H9 (cell line): ENCODE results near the gene TSNAXIP1. TPM values are rescaled to one million over a fixed set of nuclear protein-coding genes. Genes with fewer than 3 reads are reported as not detected.

Experiments used
- DNase-seq: peaks from one replicate; pipeline ENCODE4 v3.0.0-alpha.2; 2017
- H2AFZ ChIP-seq: one replicate; pipeline ENCODE4 v1.6.1; 2013; ENCODE audit warnings: mild to moderate bottlenecking, low read length, control low read depth, moderate library complexity
- H2AK5ac ChIP-seq: 2 replicates; pipeline ENCODE4 v1.6.1; 2013; ENCODE audit warnings: low read length, control low read depth, mixed read lengths; ENCODE audit not compliant: insufficient read length
- H2BK120ac ChIP-seq: one replicate; pipeline ENCODE4 v1.6.1; 2013; ENCODE audit warnings: low read depth, mild to moderate bottlenecking, low read length, control low read depth, inconsistent platforms; ENCODE audit not compliant: poor library complexity, severe bottlenecking
- H2BK12ac ChIP-seq: 2 replicates; pipeline ENCODE4 v1.6.1; 2013; ENCODE audit warnings: low read length, control low read depth, mixed read lengths, low read depth; ENCODE audit not compliant: insufficient read length
- H2BK15ac ChIP-seq: 2 replicates; pipeline ENCODE4 v1.6.1; 2013; ENCODE audit warnings: low read depth, low read length, control low read depth
- H2BK20ac ChIP-seq: one replicate; pipeline ENCODE4 v1.6.1; 2013; ENCODE audit warnings: low read depth, mild to moderate bottlenecking, low read length, control low read depth, inconsistent platforms; ENCODE audit not compliant: poor library complexity, severe bottlenecking
- H2BK5ac ChIP-seq: 2 replicates; pipeline ENCODE4 v1.6.1; 2013; ENCODE audit warnings: low read length, control low read depth, mixed read lengths; ENCODE audit not compliant: insufficient read length
- H3K14ac ChIP-seq: 2 replicates; pipeline ENCODE4 v1.6.1; 2013; ENCODE audit warnings: low read length, control low read depth; ENCODE audit not compliant: insufficient read depth
- H3K18ac ChIP-seq: 2 replicates; pipeline ENCODE4 v1.6.1; 2013; ENCODE audit warnings: low read depth, mild to moderate bottlenecking, mixed read lengths, low read length, control low read depth; ENCODE audit not compliant: insufficient read length
- H3K23ac ChIP-seq: 2 replicates; pipeline ENCODE4 v1.6.1; 2013; ENCODE audit warnings: low read length, control low read depth, mixed read lengths, low read depth; ENCODE audit not compliant: insufficient read length
- H3K23me2 ChIP-seq: 2 replicates; pipeline ENCODE4 v1.6.1; 2013; ENCODE audit warnings: low read depth, mild to moderate bottlenecking, mixed read lengths, low read length, control low read depth; ENCODE audit not compliant: insufficient read length, poor library complexity, severe bottlenecking
- H3K27ac ChIP-seq: 2 replicates; pipeline ENCODE4 v1.5.1; 2013; ENCODE audit warnings: low read length, control low read depth, mixed read lengths, low read depth; ENCODE audit not compliant: insufficient read length
- H3K27me3 ChIP-seq: 2 replicates; pipeline ENCODE4 v1.6.1; 2013; ENCODE audit warnings: low read length, control low read depth, inconsistent platforms; ENCODE audit not compliant: insufficient read depth
- H3K4ac ChIP-seq: 2 replicates; pipeline ENCODE4 v1.6.1; 2013; ENCODE audit warnings: low read depth, mild to moderate bottlenecking, control low read depth, inconsistent platforms, low read length, moderate library complexity
- H3K4me1 ChIP-seq: 2 replicates; pipeline ENCODE4 v1.6.1; 2013; ENCODE audit warnings: low read length, control low read depth, inconsistent platforms; ENCODE audit not compliant: insufficient read depth
- H3K4me2 ChIP-seq: 2 replicates; pipeline ENCODE4 v1.6.1; 2013; ENCODE audit warnings: low read length, control low read depth, mixed read lengths; ENCODE audit not compliant: insufficient read length, insufficient read depth
- H3K56ac ChIP-seq: 2 replicates; pipeline ENCODE4 v1.6.1; 2013; ENCODE audit warnings: low read depth, mild to moderate bottlenecking, mixed read lengths, low read length, control low read depth; ENCODE audit not compliant: insufficient read length
- H3K79me1 ChIP-seq: 2 replicates; pipeline ENCODE4 v1.6.1; 2013; ENCODE audit warnings: low read depth, mild to moderate bottlenecking, moderate library complexity, low read length, control low read depth, inconsistent platforms; ENCODE audit not compliant: insufficient read depth, poor library complexity, severe bottlenecking
- H3K79me2 ChIP-seq: 2 replicates; pipeline ENCODE4 v1.6.1; 2013; ENCODE audit warnings: low read length, control low read depth, inconsistent platforms; ENCODE audit not compliant: insufficient read depth
- H3K9ac ChIP-seq: 2 replicates; pipeline ENCODE4 v1.6.1; 2013; ENCODE audit warnings: low read length, control low read depth, mixed read lengths; ENCODE audit not compliant: insufficient read length; ENCODE audit errors: extremely low read depth
- H3K9me3 ChIP-seq: one replicate; pipeline ENCODE4 v1.6.1; 2013; ENCODE audit warnings: low read depth, low read length, inconsistent platforms; ENCODE audit not compliant: control insufficient read depth
- H3T11ph ChIP-seq: one replicate; pipeline ENCODE4 v1.6.1; 2013; ENCODE audit warnings: mild to moderate bottlenecking, low read length, control low read depth, inconsistent platforms
- H4K20me1 ChIP-seq: one replicate; pipeline ENCODE4 v1.6.1; 2013; ENCODE audit not compliant: control insufficient read depth, insufficient read length, insufficient read depth
- H4K5ac ChIP-seq: 2 replicates; pipeline ENCODE4 v1.6.1; 2013; ENCODE audit warnings: low read depth, mild to moderate bottlenecking, mixed read lengths, low read length, control low read depth; ENCODE audit not compliant: insufficient read length
- H4K8ac ChIP-seq: replicated peaks from 2 replicates; pipeline ENCODE4 v1.6.1; 2013; ENCODE audit warnings: low read length, control low read depth, mixed read lengths, low read depth; ENCODE audit not compliant: insufficient read length
- H4K91ac ChIP-seq: 2 replicates; pipeline ENCODE4 v1.6.1; 2013; ENCODE audit warnings: low read depth, mild to moderate bottlenecking, moderate library complexity, mixed read lengths, low read length, control low read depth; ENCODE audit not compliant: insufficient read length
- H3K27ac Mint-ChIP-seq, 3 experiments: 2 replicates in 2 of 3; 3 replicates in 1 of 3; pipeline ENCODE4 v1.8.0; 2020 to 2021; ENCODE audit warnings: mixed read lengths in 3 of 3, mild to moderate bottlenecking in 1 of 3, moderate library complexity in 1 of 3
- H3K27me3 Mint-ChIP-seq: 2 replicates; pipeline ENCODE4 v1.8.0; 2021; ENCODE audit warnings: low read depth, mild to moderate bottlenecking, moderate library complexity, mixed read lengths
- H3K36me3 Mint-ChIP-seq, 3 experiments: 2 replicates in 2 of 3; 3 replicates in 1 of 3; pipeline ENCODE4 v1.8.0; 2020 to 2021; ENCODE audit warnings: low read depth in 3 of 3, mixed read lengths in 3 of 3; ENCODE audit not compliant: insufficient read depth in 1 of 3
- H3K4me1 Mint-ChIP-seq, 2 experiments: 2 replicates each; pipeline ENCODE4 v1.8.0; 2020; ENCODE audit warnings: mixed read lengths in 2 of 2
- H3K4me3 Mint-ChIP-seq, 2 experiments: 2 replicates in 1 of 2; 3 replicates in 1 of 2; pipeline ENCODE4 v1.8.0; 2020 to 2021; ENCODE audit warnings: mild to moderate bottlenecking in 2 of 2, mixed read lengths in 2 of 2, moderate library complexity in 1 of 2
- H3K9me3 Mint-ChIP-seq, 2 experiments: 2 replicates in 1 of 2; 3 replicates in 1 of 2; pipeline ENCODE4 v1.8.0; 2020; ENCODE audit warnings: mild to moderate bottlenecking in 2 of 2, mixed read lengths in 2 of 2, moderate library complexity in 1 of 2
- WGBS: extraction: QIAGEN DNeasy Blood & Tissue Kit; methylation state at CpG from one replicate; pipeline ENCODE4 v1.1.7; 2013; ENCODE audit warnings: missing lambda C conversion rate, low lambda C conversion rate, mixed read lengths; ENCODE audit not compliant: insufficient read length; ENCODE audit errors: extremely low coverage; 5-methylcytosine and 5-hydroxymethylcytosine counted together
- total RNA-seq: library from RNA; stranded (reverse); gene quantifications from 2 replicates; pipeline ENCODE4 v1.2.1, GENCODE V29; 2021
- TF ChIP-seq, protein P1 (sequence below): fragments of 200-600 bp; sonication (generic); conservative IDR thresholded peaks from 3 replicates; pipeline ENCODE4 v1.8.0; 2021; ENCODE audit warnings: antibody characterized with exemption, mild to moderate bottlenecking

The TSNAXIP1 gene
- total RNA-seq, 1 experiment from 2014 or later: 1.3 TPM

DNA sequence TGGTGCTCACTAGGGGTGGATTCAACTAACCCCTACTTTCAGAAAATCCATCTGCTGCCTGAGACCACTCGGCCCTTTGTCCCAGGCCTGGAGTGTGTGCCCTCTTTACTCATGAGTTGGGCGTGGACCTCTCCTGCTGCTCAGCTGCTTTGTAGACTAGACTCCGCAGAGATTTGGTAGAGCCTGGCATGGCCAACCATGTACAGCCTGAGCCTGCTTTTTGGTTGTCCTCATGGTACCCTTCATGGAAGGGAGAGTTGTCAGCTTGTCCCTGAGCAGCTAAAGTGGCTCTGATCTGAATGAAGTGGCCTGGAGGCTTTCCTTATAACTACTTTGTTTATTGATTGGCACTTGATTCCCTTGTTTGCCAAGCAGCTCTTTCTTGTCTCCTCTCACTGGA is 67.7 kb downstream of the TSNAXIP1 start:
- no peaks in the 10 kb centered on the region for H3K9me3 Mint-ChIP-seq
- Histone ChIP-seq H3K9ac (no peak overlapping the region), H2BK12ac (no peak overlapping the region), H3K56ac (no peak overlapping the region), H3K4me1 (no peaks in the 10 kb centered on the region; the same call in 1 of the 2 replicates), H3K23ac (no peak overlapping the region), H2BK5ac (no peak overlapping the region), H3K27me3 (no peaks in the 10 kb centered on the region), H3K18ac (no peak overlapping the region), H2AK5ac (no peak overlapping the region), H2AFZ (no peak overlapping the region), H3K79me2 (peaks cover 2% of the 10 kb centered on the region; the same call in 1 of the 2 replicates), H3K9me3 (no peaks in the 10 kb centered on the region), H4K8ac (no peak overlapping the region), H2BK120ac (no peak overlapping the region), H3K4me2 (no peak overlapping the region), H3K23me2 (peaks cover 13% of the 10 kb centered on the region), H2BK15ac (no peak overlapping the region), H4K91ac (no peak overlapping the region), H4K5ac (no peak overlapping the region), H3K27ac (no peak overlapping the region), H3K14ac (no peak overlapping the region), H4K20me1 (no peaks in the 10 kb centered on the region), H3K79me1 (no peaks in the 10 kb centered on the region), H2BK20ac (no peak overlapping the region), H3T11ph (no peak overlapping the region), H3K4ac (no peak overlapping the region)
- H3K4me1 Mint-ChIP-seq: peaks cover 11 to 13% of the 10 kb centered on the region in 2 experiments
- TF ChIP-seq, protein P1, sequence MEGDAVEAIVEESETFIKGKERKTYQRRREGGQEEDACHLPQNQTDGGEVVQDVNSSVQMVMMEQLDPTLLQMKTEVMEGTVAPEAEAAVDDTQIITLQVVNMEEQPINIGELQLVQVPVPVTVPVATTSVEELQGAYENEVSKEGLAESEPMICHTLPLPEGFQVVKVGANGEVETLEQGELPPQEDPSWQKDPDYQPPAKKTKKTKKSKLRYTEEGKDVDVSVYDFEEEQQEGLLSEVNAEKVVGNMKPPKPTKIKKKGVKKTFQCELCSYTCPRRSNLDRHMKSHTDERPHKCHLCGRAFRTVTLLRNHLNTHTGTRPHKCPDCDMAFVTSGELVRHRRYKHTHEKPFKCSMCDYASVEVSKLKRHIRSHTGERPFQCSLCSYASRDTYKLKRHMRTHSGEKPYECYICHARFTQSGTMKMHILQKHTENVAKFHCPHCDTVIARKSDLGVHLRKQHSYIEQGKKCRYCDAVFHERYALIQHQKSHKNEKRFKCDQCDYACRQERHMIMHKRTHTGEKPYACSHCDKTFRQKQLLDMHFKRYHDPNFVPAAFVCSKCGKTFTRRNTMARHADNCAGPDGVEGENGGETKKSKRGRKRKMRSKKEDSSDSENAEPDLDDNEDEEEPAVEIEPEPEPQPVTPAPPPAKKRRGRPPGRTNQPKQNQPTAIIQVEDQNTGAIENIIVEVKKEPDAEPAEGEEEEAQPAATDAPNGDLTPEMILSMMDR: no peak
- no peaks in the 10 kb centered on the region for H3K27me3 Mint-ChIP-seq
- H3K27ac Mint-ChIP-seq: peak overlapping the region in 1 of 3 experiments; percentile 84; a peak in 2 of 7 replicates
- peak overlapping the region; percentile 91 to 96 for H3K4me3 Mint-ChIP-seq
- WGBS: no CpG with 5 or more reads among the region's 3 CpGs
- H3K36me3 Mint-ChIP-seq: peaks cover 18 to 65% (median 47%) of the 10 kb centered on the region in 3 experiments; a peak in 6 of 7 replicates
- no peak for DNase-seq
